ENCODE data around the gene CREB3L2.
"Not testable (repeated sequence)": the region's sequence is repeated elsewhere in the genome, so short reads cannot be mapped to it uniquely, and the experiment has no call there.

CREB3L2 gene

GRCh38 chr7:138001529-138002095, at the start of gene CREB3L2:
Gene CREB3L2 (minus strand): TSS chr7:138002086. CDS start chr7:138001705, 381 bp downstream.
- DNase-seq, result peak; percentile 65 to 69

GRCh38 chr7:138049505-138050116, 47.7 kb upstream of the CREB3L2 start:
- DNase-seq, result no peak

GRCh38 chr7:138047907-138048306, 46.0 kb upstream of the CREB3L2 start:
- DNase-seq, result no peak

GRCh38 chr7:138044897-138045296, 43.0 kb upstream of the CREB3L2 start:
- DNase-seq, result no peak

- DNase-seq, result not testable (repeated sequence)
These were observed 38.2 kb upstream of the CREB3L2 start for GRCh38 chr7:138040063-138040462.

- no peak for DNase-seq
These were observed 34.2 kb upstream of the CREB3L2 start for GRCh38 chr7:138036135-138036534.

GRCh38 chr7:138033241-138033640, 31.4 kb upstream of the CREB3L2 start:
- DNase-seq, result no peak

- DNase-seq, result no peak
These were observed 30.9 kb upstream of the CREB3L2 start for GRCh38 chr7:138032770-138033169.

GRCh38 chr7:138032186-138032585, 30.3 kb upstream of the CREB3L2 start:
- no peak for DNase-seq

GRCh38 chr7:138030679-138031351, 28.9 kb upstream of the CREB3L2 start:
- DNase-seq, result no peak

- no peak for DNase-seq
These were observed 28.1 kb upstream of the CREB3L2 start for GRCh38 chr7:138029941-138030340.

- no peak for DNase-seq
These were observed 27.2 kb upstream of the CREB3L2 start for GRCh38 chr7:138029126-138029525.

- DNase-seq, result no peak
These were observed 25.2 kb upstream of the CREB3L2 start for GRCh38 chr7:138027100-138027499.

- no peak for DNase-seq
These were observed 23.6 kb upstream of the CREB3L2 start for GRCh38 chr7:138025215-138026186.

- no peak for DNase-seq
These were observed 22.9 kb upstream of the CREB3L2 start for GRCh38 chr7:138024765-138025164.

GRCh38 chr7:138024343-138024691, 22.4 kb upstream of the CREB3L2 start:
- DNase-seq, result no peak

- DNase-seq, result no peak
These were observed 21.9 kb upstream of the CREB3L2 start for GRCh38 chr7:138023618-138024342.

- no peak for DNase-seq
These were observed 20.0 kb upstream of the CREB3L2 start for GRCh38 chr7:138021889-138022288.

GRCh38 chr7:138017992-138018391, 16.1 kb upstream of the CREB3L2 start:
- no peak for DNase-seq

GRCh38 chr7:138015096-138015495, 13.2 kb upstream of the CREB3L2 start:
- DNase-seq, result no peak

- no peak for DNase-seq
These were observed 12.8 kb upstream of the CREB3L2 start for GRCh38 chr7:138014686-138015085.

- DNase-seq, result not testable (repeated sequence)
These were observed 12.3 kb upstream of the CREB3L2 start for GRCh38 chr7:138014201-138014600.

- DNase-seq, result no peak
These were observed 7.4 kb upstream of the CREB3L2 start for GRCh38 chr7:138009350-138009653.

Measured in CD4-positive, alpha-beta T cell treated with Interleukin-4 for 1 hour (primary cell).